ENCODE measurements around the gene VRK1.

- TF ChIP-seq HMGA2 (CRISPR knock-in tag; IDR thresholded peaks at IDR 0.05) (no peak), CTCF (IDR thresholded peaks at IDR 0.05) (no peak), CREB1 (CRISPR knock-in tag; IDR thresholded peaks at IDR 0.05) (no peak)
These were observed 16.7 kb upstream of the VRK1 start for GRCh38 chr14:96780500-96780899.

Data from WTC11 (cell line).